ENCODE results near the gene ENG. TPM values are rescaled to one million over a fixed set of nuclear protein-coding genes. Genes with fewer than 3 reads are reported as not detected.

Gene ENG
- total RNA-seq, 1 experiment from 2014 or later, result 0.76 TPM

DNA sequence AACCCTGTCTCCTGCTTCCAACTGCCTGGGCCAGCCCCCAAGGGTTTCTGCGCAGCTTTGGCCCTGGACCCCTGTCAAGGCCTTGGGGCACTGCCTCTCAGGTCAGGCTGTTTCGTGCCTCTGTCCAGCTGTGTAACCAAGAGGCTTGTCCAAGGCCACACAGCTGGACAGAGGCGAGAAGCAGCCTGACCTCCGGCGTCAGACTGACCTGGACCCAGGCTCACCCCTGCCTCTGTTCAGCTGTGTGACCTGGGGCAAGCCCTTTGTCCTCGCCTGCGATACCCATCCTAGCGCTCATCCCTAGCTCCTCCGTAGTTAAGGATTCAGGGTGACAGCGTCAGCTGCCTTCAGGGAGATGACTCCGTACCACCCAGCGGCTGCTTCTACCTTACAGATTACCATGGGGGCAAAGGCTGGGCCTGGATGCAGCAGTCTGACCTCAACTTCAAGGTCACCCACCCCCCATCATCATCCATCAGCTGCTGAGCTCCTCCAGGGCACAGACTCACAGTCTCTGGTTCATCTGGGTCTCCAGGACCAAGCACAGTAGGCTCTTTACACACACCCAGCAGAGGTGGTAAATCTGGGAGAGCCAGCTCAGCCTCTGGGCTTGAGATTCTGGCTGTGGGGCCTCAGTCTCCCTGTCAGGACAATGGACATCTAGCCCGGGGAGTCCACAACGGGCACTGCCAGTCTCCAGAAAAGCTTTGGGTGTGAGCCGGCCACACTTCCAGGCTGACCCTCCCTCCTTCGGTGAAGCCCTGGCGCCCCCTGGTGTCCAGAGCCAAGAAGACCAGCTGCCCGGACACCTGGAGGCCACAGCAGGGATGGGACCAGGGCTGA, 15.1 kb upstream of the ENG start:
- Histone ChIP-seq H3K4me3 (replicated peaks in 1 of 2; ENCODE audit: low read depth in 1 of 2, low read length in 2 of 2) (no peak overlapping the region), H3K79me2 (ENCODE audit: insufficient read depth, low read length) (no peaks in the 10 kb centered on the region), H2AFZ (ENCODE audit: low read depth, low read length, poor library complexity, severe bottlenecking) (no peak overlapping the region), H3K4me2 (ENCODE audit: low read length) (no peak overlapping the region; the same call in 1 of the 2 replicates), H3K9ac (ENCODE audit: low read length) (no peak overlapping the region), H4K20me1 (ENCODE audit: insufficient read depth) (no peaks in the 10 kb centered on the region), H3K4me1 (ENCODE audit: control insufficient read depth in 1 of 2, insufficient read depth in 2 of 2, low read length in 2 of 2) (peaks cover 5 to 15% of the 10 kb centered on the region in 2 experiments; a peak in 3 of 4 replicates), H3K9me3 (ENCODE audit: control insufficient read depth in 1 of 2, insufficient read depth in 1 of 2, low read depth in 1 of 2, low read length in 2 of 2) (no peaks in the 10 kb centered on the region), H3K9me2 (ENCODE audit: insufficient read depth) (no peaks in the 10 kb centered on the region), H3K36me3 (ENCODE audit: control insufficient read depth in 1 of 2, insufficient read depth in 2 of 2, low read length in 2 of 2) (no peaks in the 10 kb centered on the region), H3K27ac (ENCODE audit: low read depth, low read length) (no peak overlapping the region), H3K27me3 (ENCODE audit: insufficient read depth, low read length) (no peaks in the 10 kb centered on the region)
- RAD21 ChIA-PET (ENCODE audit: low non-redundant PET in 1 of 2, low total read pairs in 2 of 2, uncharacterized antibody in 2 of 2, unreplicated experiment in 2 of 2), result interaction anchor here (0.7 to 1.3 kb wide), 10 partner anchors 14 to 365 kb away, joined by 3 to 7 read pairs (median 5); partner anchors contain the start of genes TOR2A (in 2 of the 2) and ST6GALNAC4 (in 1 of the 2)
- no TSS peak for BruUV-seq (replicated peaks)
- intact Hi-C loops (cut with micrococcal nuclease), result loop anchor here (1.0 kb wide), 1 partner anchor 134 kb away; the partner anchor contains the start of gene TOR2A
- DNase-seq (ENCODE audit: low read depth, low spot score) (peak; percentile 65), ATAC-seq (peak; percentile 99)
- TF ChIP-seq ZNF274 (IDR thresholded peaks at IDR 0.05; ENCODE audit: low read depth, low read length), result no peak
- TF ChIP-seq, protein P1, sequence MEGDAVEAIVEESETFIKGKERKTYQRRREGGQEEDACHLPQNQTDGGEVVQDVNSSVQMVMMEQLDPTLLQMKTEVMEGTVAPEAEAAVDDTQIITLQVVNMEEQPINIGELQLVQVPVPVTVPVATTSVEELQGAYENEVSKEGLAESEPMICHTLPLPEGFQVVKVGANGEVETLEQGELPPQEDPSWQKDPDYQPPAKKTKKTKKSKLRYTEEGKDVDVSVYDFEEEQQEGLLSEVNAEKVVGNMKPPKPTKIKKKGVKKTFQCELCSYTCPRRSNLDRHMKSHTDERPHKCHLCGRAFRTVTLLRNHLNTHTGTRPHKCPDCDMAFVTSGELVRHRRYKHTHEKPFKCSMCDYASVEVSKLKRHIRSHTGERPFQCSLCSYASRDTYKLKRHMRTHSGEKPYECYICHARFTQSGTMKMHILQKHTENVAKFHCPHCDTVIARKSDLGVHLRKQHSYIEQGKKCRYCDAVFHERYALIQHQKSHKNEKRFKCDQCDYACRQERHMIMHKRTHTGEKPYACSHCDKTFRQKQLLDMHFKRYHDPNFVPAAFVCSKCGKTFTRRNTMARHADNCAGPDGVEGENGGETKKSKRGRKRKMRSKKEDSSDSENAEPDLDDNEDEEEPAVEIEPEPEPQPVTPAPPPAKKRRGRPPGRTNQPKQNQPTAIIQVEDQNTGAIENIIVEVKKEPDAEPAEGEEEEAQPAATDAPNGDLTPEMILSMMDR (IDR thresholded peaks at IDR 0.05 in 2 of 3, conservative IDR thresholded peaks at IDR 0.05 in 1 of 3; ENCODE audit: borderline replicate concordance in 1 of 3, insufficient read depth in 1 of 3, low read depth in 2 of 3, low read length in 2 of 3), result peak in 2 of 3 experiments; percentile 87 to 96; a peak in 4 of 6 replicates
- no peak for TF ChIP-seq ELF1 (IDR thresholded peaks at IDR 0.05; ENCODE audit: borderline replicate concordance, low read depth)
- peak; percentile 40 for TF ChIP-seq YY1 (IDR thresholded peaks at IDR 0.05; ENCODE audit: extremely low read depth, insufficient replicate concordance, low read depth, low read length)
- TF ChIP-seq MAX (IDR thresholded peaks at IDR 0.05), result no peak
- TF ChIP-seq SRF (IDR thresholded peaks at IDR 0.05; ENCODE audit: low read depth), result no peak
- TF ChIP-seq EGR1 (IDR thresholded peaks at IDR 0.05; ENCODE audit: low read depth), result no peak
- POLR2A ChIA-PET, result interaction anchor here (0.9 to 1.2 kb wide), 3 partner anchors 52 to 148 kb away, joined by 3 to 4 read pairs (median 3); no protein-coding TSS in a partner anchor
- CTCF ChIA-PET, result interaction anchor here (0.7 to 2.5 kb wide), 28 partner anchors 9 to 330 kb away, joined by 3 to 29 read pairs (median 4); partner anchors contain the start of genes CDK9, PTRH1, ST6GALNAC4 and TOR2A
